Naive thymus-derived CD4-positive, alpha-beta T cell (primary cell): ENCODE measurements around the gene ABCC8. TPM values are rescaled to one million over a fixed set of nuclear protein-coding genes. Genes with fewer than 3 reads are reported as not detected.

Source experiments
- ATAC-seq: fragments of 150-1000 bp; cut with Tn5 transposase; 2 replicates; pipeline ENCODE4 v1.10.0; 2021; ENCODE audit warnings: mild to moderate bottlenecking, moderate library complexity
- CTCF ChIA-PET: fragments of 350-600 bp; sonication (Branson Sonifier 250); formaldehyde crosslinking; loops from one replicate; lab custom pipeline; 2021; ENCODE audit warnings: antibody characterized with exemption; lab: Charles Lee
- POLR2A ChIA-PET: fragments of 350-600 bp; sonication (Branson Sonifier 250); formaldehyde crosslinking; loops from one replicate; lab custom pipeline; 2021; ENCODE audit warnings: antibody characterized with exemption, inconsistent platforms; lab: Charles Lee
- DNase-seq, 9 donors: peaks; one replicate each; pipeline versions ENCODE4 v3.0.0 to v3.0.0-alpha.2; 2020 to 2022; ENCODE audit warnings: mixed read lengths in 1 of 9
- H3K27ac ChIP-seq: one replicate; pipeline ENCODE4 v1.7.0; 2013; ENCODE audit warnings: mild to moderate bottlenecking, low read depth, low read length, moderate library complexity
- H3K27me3 ChIP-seq, 2 donors: one replicate each; pipeline ENCODE4 v1.7.0; 2013; ENCODE audit warnings: low read length in 2 of 2, mild to moderate bottlenecking in 2 of 2, moderate library complexity in 2 of 2; ENCODE audit not compliant: control insufficient read depth in 2 of 2, insufficient read depth in 2 of 2
- H3K36me3 ChIP-seq, 3 experiments: 1 replicate in 2 of 3; 2 replicates in 1 of 3; pipeline ENCODE4 v1.7.0; 2013; ENCODE audit warnings: low read length in 3 of 3, mild to moderate bottlenecking in 3 of 3, moderate library complexity in 1 of 3; ENCODE audit not compliant: insufficient read depth in 3 of 3, control insufficient read depth in 2 of 3
- H3K4me1 ChIP-seq, 2 donors: one replicate each; pipeline ENCODE4 v1.7.0; 2013; ENCODE audit warnings: low read length in 2 of 2, mild to moderate bottlenecking in 2 of 2, moderate library complexity in 1 of 2; ENCODE audit not compliant: control insufficient read depth in 2 of 2, insufficient read depth in 2 of 2
- H3K4me3 ChIP-seq: 2 replicates; pipeline ENCODE4 v1.7.0; 2013; ENCODE audit warnings: mild to moderate bottlenecking, low read length
- H3K9me3 ChIP-seq, 3 experiments: 1 replicate in 2 of 3; 2 replicates in 1 of 3; pipeline ENCODE4 v1.7.0; 2013; ENCODE audit warnings: low read length in 3 of 3; ENCODE audit not compliant: control insufficient read depth in 2 of 3
- H3K27ac Mint-ChIP-seq, 9 donors: one replicate each; pipeline ENCODE4 v1.8.0; 2020 to 2022; ENCODE audit warnings: mixed read lengths in 9 of 9, mild to moderate bottlenecking in 8 of 9, moderate library complexity in 5 of 9, inconsistent platforms in 2 of 9
- H3K27me3 Mint-ChIP-seq, 5 donors: one replicate each; pipeline ENCODE4 v1.8.0; 2021 to 2022; ENCODE audit warnings: mixed read lengths in 5 of 5, mild to moderate bottlenecking in 1 of 5
- H3K36me3 Mint-ChIP-seq, 5 donors: one replicate each; pipeline ENCODE4 v1.8.0; 2020 to 2022; ENCODE audit warnings: mixed read lengths in 5 of 5, mild to moderate bottlenecking in 3 of 5, inconsistent platforms in 1 of 5
- H3K4me1 Mint-ChIP-seq, 7 donors: one replicate each; pipeline ENCODE4 v1.8.0; 2020 to 2022; ENCODE audit warnings: mixed read lengths in 7 of 7, mild to moderate bottlenecking in 3 of 7, inconsistent platforms in 1 of 7
- H3K4me3 Mint-ChIP-seq, 10 donors: one replicate each; pipeline ENCODE4 v1.8.0; 2020 to 2022; ENCODE audit warnings: mild to moderate bottlenecking in 10 of 10, mixed read lengths in 10 of 10, moderate library complexity in 6 of 10, inconsistent platforms in 2 of 10
- H3K9me3 Mint-ChIP-seq, 11 donors: one replicate each; pipeline ENCODE4 v1.8.0; 2020 to 2022; ENCODE audit warnings: mixed read lengths in 11 of 11, mild to moderate bottlenecking in 4 of 11, inconsistent platforms in 1 of 11, moderate library complexity in 1 of 11
- intact Hi-C, 2 donors: fragments of 100-400 bp; cut with micrococcal nuclease; formaldehyde crosslinking; loops; one replicate each; pipeline ENCODE4 v1.15.1; 2023
- polyA plus RNA-seq, 2 donors: library from polyadenylated mRNA; unstranded; fragments of 300-500 nt; fragmentation: Illumina TruSeq; gene quantifications; one replicate each; pipeline ENCODE4 v1.2.3, GENCODE V29; 2021
- total RNA-seq, 6 experiments: library from RNA in 5 of 6; stranded (reverse) in 5 of 6; gene quantifications; 1 replicate in 5 of 6; 2 replicates in 1 of 6; pipeline ENCODE4 v1.2.3 and lab custom pipeline; 2021 to 2026

Gene ABCC8
- total and polyA plus RNA-seq, 7 experiments from 2014 or later: 0.36 TPM; not detected in 6

GRCh38 chr11:17401316-17401715, 75.3 kb downstream of the ABCC8 start:
- H3K9me3 ChIP-seq: no peaks in the 10 kb centered on the region
- H3K4me1 ChIP-seq: no peaks in the 10 kb centered on the region
- no peak overlapping the region for H3K4me3 Mint-ChIP-seq
- peaks cover 0 to 10% (median 0%) of the 10 kb centered on the region in 7 donors for H3K4me1 Mint-ChIP-seq
- H3K27me3 ChIP-seq: no peaks in the 10 kb centered on the region
- POLR2A ChIA-PET: no interaction called here
- peaks cover 0 to 3% (median 0%) of the 10 kb centered on the region in 5 donors for H3K36me3 Mint-ChIP-seq
- CTCF ChIA-PET: no interaction called here
- no peak for ATAC-seq
- H3K27ac Mint-ChIP-seq: no peak overlapping the region
- H3K27me3 Mint-ChIP-seq: peaks cover 0 to 5% (median 0%) of the 10 kb centered on the region in 5 donors
- no peaks in the 10 kb centered on the region for H3K36me3 ChIP-seq
- DNase-seq: no peak
- H3K9me3 Mint-ChIP-seq: no peaks in the 10 kb centered on the region
- H3K4me3 ChIP-seq: no peak overlapping the region
- H3K27ac ChIP-seq: no peak overlapping the region
- intact Hi-C loops: no loop called here

- no peak for ATAC-seq
- no peak overlapping the region for H3K4me3 ChIP-seq
- H3K27ac ChIP-seq: no peak overlapping the region
- POLR2A ChIA-PET: no interaction called here
- Mint-ChIP-seq H3K27me3 (peaks cover 0 to 5% (median 0%) of the 10 kb centered on the region in 5 donors), H3K4me3 (no peak overlapping the region), H3K4me1 (peaks cover 0 to under 1% (median 0%) of the 10 kb centered on the region in 7 donors), H3K36me3 (peaks cover 0 to 3% (median 0%) of the 10 kb centered on the region in 5 donors), H3K27ac (no peak overlapping the region), H3K9me3 (no peaks in the 10 kb centered on the region)
- no peaks in the 10 kb centered on the region for H3K9me3 ChIP-seq
- no peak for DNase-seq
- no peaks in the 10 kb centered on the region for H3K27me3 ChIP-seq
- CTCF ChIA-PET: no interaction called here
- H3K4me1 ChIP-seq: no peaks in the 10 kb centered on the region
- no peaks in the 10 kb centered on the region for H3K36me3 ChIP-seq
- intact Hi-C loops: no loop called here
These were observed 76.4 kb downstream of the ABCC8 start for GRCh38 chr11:17400048-17400775.

- Mint-ChIP-seq H3K27ac (peak overlapping the region in 1 of 9 donors; percentile 12), H3K9me3 (no peaks in the 10 kb centered on the region)
- CTCF ChIA-PET: no interaction called here
These were observed 77.4 kb downstream of the ABCC8 start for GRCh38 chr11:17399236-17399635.

GRCh38 chr11:17397311-17398002, 79.2 kb downstream of the ABCC8 start:
- no peak overlapping the region for H3K4me3 Mint-ChIP-seq

More at GRCh38 chr11:17399236-17399635, 77.4 kb downstream of the ABCC8 start:
- POLR2A ChIA-PET: no interaction called here
- no peaks in the 10 kb centered on the region for H3K27me3 ChIP-seq
- H3K27ac ChIP-seq: no peak overlapping the region
- H3K36me3 ChIP-seq: no peaks in the 10 kb centered on the region
- H3K4me3 ChIP-seq: no peak overlapping the region
- H3K4me1 ChIP-seq: no peaks in the 10 kb centered on the region
- H3K27me3 Mint-ChIP-seq: peaks cover 0 to 5% (median 0%) of the 10 kb centered on the region in 5 donors
- no peak for ATAC-seq
- no peaks in the 10 kb centered on the region for H3K9me3 ChIP-seq
- H3K4me1 Mint-ChIP-seq: no peaks in the 10 kb centered on the region
- H3K4me3 Mint-ChIP-seq: no peak overlapping the region
- DNase-seq: no peak
- intact Hi-C loops: no loop called here
- H3K36me3 Mint-ChIP-seq: peaks cover 0 to 3% (median 0%) of the 10 kb centered on the region in 5 donors

GRCh38 chr11:17396598-17397310, 79.9 kb downstream of the ABCC8 start:
- ATAC-seq (no peak), DNase-seq (no peak)
- no peaks in the 10 kb centered on the region for H3K4me1 Mint-ChIP-seq
- no peaks in the 10 kb centered on the region for H3K9me3 Mint-ChIP-seq
- Histone ChIP-seq H3K27ac (no peak overlapping the region), H3K4me3 (no peak overlapping the region), H3K27me3 (no peaks in the 10 kb centered on the region), H3K9me3 (no peaks in the 10 kb centered on the region), H3K36me3 (no peaks in the 10 kb centered on the region), H3K4me1 (no peaks in the 10 kb centered on the region)
- no peak overlapping the region for H3K27ac Mint-ChIP-seq
- H3K4me3 Mint-ChIP-seq: no peak overlapping the region
- intact Hi-C loops: no loop called here
- H3K36me3 Mint-ChIP-seq: peaks cover 0 to 3% (median 0%) of the 10 kb centered on the region in 5 donors
- CTCF ChIA-PET: no interaction called here
- POLR2A ChIA-PET: no interaction called here
- peaks cover 0 to 5% (median 0%) of the 10 kb centered on the region in 5 donors for H3K27me3 Mint-ChIP-seq

More at GRCh38 chr11:17397311-17398002, 79.2 kb downstream of the ABCC8 start:
- no peak for ATAC-seq
- Mint-ChIP-seq H3K4me1 (no peaks in the 10 kb centered on the region), H3K9me3 (no peaks in the 10 kb centered on the region), H3K27ac (no peak overlapping the region), H3K27me3 (peaks cover 0 to 5% (median 0%) of the 10 kb centered on the region in 5 donors), H3K36me3 (peaks cover 0 to 3% (median 0%) of the 10 kb centered on the region in 5 donors)
- intact Hi-C loops: no loop called here
- Histone ChIP-seq H3K4me3 (no peak overlapping the region), H3K27me3 (no peaks in the 10 kb centered on the region), H3K9me3 (no peaks in the 10 kb centered on the region), H3K27ac (no peak overlapping the region), H3K4me1 (no peaks in the 10 kb centered on the region), H3K36me3 (no peaks in the 10 kb centered on the region)
- POLR2A ChIA-PET: no interaction called here
- DNase-seq: no peak
- CTCF ChIA-PET: no interaction called here

- Histone ChIP-seq H3K36me3 (no peaks in the 10 kb centered on the region), H3K4me1 (no peaks in the 10 kb centered on the region), H3K27ac (no peak overlapping the region), H3K4me3 (no peak overlapping the region), H3K27me3 (no peaks in the 10 kb centered on the region), H3K9me3 (no peaks in the 10 kb centered on the region)
- Mint-ChIP-seq H3K27ac (no peak overlapping the region), H3K36me3 (peaks cover 0 to 3% (median 0%) of the 10 kb centered on the region in 5 donors), H3K4me3 (no peak overlapping the region), H3K9me3 (no peaks in the 10 kb centered on the region), H3K4me1 (peaks cover 0 to 5% (median 0%) of the 10 kb centered on the region in 7 donors), H3K27me3 (peaks cover 0 to 9% (median 0%) of the 10 kb centered on the region in 5 donors)
- no peak for DNase-seq
- ATAC-seq: no peak
- intact Hi-C loops: no loop called here
- POLR2A ChIA-PET: no interaction called here
- CTCF ChIA-PET: no interaction called here
These were observed 80.7 kb downstream of the ABCC8 start for GRCh38 chr11:17395978-17396377.
